HG03442 (cell line): ENCODE measurements around the gene TNFSF15.

ENCODE experiments used
- ATAC-seq: cut with Tn5 transposase; IDR thresholded peaks from one replicate; pipeline ENCODE4 v1.9.1; 2021; ENCODE audit warnings: mild to moderate bottlenecking, moderate library complexity; ENCODE audit not compliant: unreplicated experiment

TNFSF15 gene

GRCh38 chr9:114825126-114825795 lies 19.4 kb upstream of the TNFSF15 start:
- ATAC-seq, result no peak

- no peak for ATAC-seq
These were observed 18.3 kb upstream of the TNFSF15 start for GRCh38 chr9:114824110-114824509.

- no peak for ATAC-seq
These were observed 17.6 kb upstream of the TNFSF15 start for GRCh38 chr9:114823441-114823840.

- no peak for ATAC-seq
These were observed 16.9 kb upstream of the TNFSF15 start for GRCh38 chr9:114822708-114823107.

- ATAC-seq, result no peak
These were observed 15.1 kb upstream of the TNFSF15 start for GRCh38 chr9:114820776-114821501.

- ATAC-seq, result no peak
These were observed 12.3 kb upstream of the TNFSF15 start for GRCh38 chr9:114818178-114818577.

GRCh38 chr9:114813717-114814418 lies 8.0 kb upstream of the TNFSF15 start:
- no peak for ATAC-seq

- no peak for ATAC-seq
These were observed 6.3 kb upstream of the TNFSF15 start for GRCh38 chr9:114811966-114812636.

- ATAC-seq, result no peak
These were observed 5.5 kb upstream of the TNFSF15 start for GRCh38 chr9:114811301-114811700.

GRCh38 chr9:114810614-114811013 lies 4.8 kb upstream of the TNFSF15 start:
- ATAC-seq, result no peak

GRCh38 chr9:114806526-114806900 lies 674 bp upstream of the TNFSF15 start:
- ATAC-seq, result peak; percentile 16

GRCh38 chr9:114804505-114804904 lies 1.3 kb downstream of the TNFSF15 start:
- ATAC-seq, result no peak

- ATAC-seq, result no peak
These were observed 2.2 kb downstream of the TNFSF15 start for GRCh38 chr9:114803479-114804265.

- ATAC-seq, result no peak
These were observed 5.9 kb downstream of the TNFSF15 start for GRCh38 chr9:114799925-114800324.

GRCh38 chr9:114799441-114799840 lies 6.4 kb downstream of the TNFSF15 start:
- no peak for ATAC-seq

- no peak for ATAC-seq
These were observed 6.9 kb downstream of the TNFSF15 start for GRCh38 chr9:114798780-114799427.

GRCh38 chr9:114798101-114798500 lies 7.7 kb downstream of the TNFSF15 start:
- no peak for ATAC-seq

GRCh38 chr9:114792396-114792795 lies 13.4 kb downstream of the TNFSF15 start:
- no peak for ATAC-seq

- no peak for ATAC-seq
These were observed 14.1 kb downstream of the TNFSF15 start for GRCh38 chr9:114791736-114792135.

- ATAC-seq, result no peak
These were observed 14.5 kb downstream of the TNFSF15 start for GRCh38 chr9:114791312-114791711.
